Stimulated activated CD4-positive, alpha-beta T cell treated with anti-CD3 and anti-CD28 coated beads, Interleukin-1b, Interleukin-23, amount 100 ng/mL, for 24 hours (primary cell): ENCODE data around the gene OR2T12.
"Not testable (repeated sequence)": the region's sequence is repeated elsewhere in the genome, so short reads cannot be mapped to it uniquely, and the experiment has no call there.

ENCODE experiments used
- DNase-seq, 4 experiments: peaks; one replicate each; pipeline ENCODE4 v3.0.0-alpha.2; 2020; ENCODE audit warnings: low read depth in 4 of 4, low spot score in 1 of 4

The OR2T12 gene, protein sequence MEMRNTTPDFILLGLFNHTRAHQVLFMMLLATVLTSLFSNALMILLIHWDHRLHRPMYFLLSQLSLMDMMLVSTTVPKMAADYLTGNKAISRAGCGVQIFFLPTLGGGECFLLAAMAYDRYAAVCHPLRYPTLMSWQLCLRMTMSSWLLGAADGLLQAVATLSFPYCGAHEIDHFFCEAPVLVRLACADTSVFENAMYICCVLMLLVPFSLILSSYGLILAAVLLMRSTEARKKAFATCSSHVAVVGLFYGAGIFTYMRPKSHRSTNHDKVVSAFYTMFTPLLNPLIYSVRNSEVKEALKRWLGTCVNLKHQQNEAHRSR

DNA sequence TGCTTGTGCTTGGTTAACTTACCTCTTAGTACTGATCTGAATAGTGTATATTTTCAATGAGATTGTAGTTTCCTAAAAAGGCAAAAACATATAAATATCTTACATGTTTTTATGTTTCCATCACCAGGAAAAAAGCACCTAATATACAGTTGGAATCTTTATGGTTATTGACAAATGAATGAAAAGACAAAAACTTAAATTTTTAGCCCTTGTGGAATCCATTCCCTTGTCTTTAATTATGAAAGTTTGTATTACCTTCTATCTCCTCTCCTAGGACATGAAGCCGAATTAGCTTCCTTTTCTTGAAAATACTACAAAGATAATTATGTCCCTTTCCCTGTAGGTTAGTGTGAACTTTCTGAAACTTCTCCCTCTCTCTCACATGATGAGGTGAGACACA, at the start of gene OR2T12:
Gene OR2T12 (minus strand): TSS at position 101 of the 400 bp plus-strand sequence. CDS start 7,846 bp downstream, outside the sequence.
- no peak for DNase-seq

DNA sequence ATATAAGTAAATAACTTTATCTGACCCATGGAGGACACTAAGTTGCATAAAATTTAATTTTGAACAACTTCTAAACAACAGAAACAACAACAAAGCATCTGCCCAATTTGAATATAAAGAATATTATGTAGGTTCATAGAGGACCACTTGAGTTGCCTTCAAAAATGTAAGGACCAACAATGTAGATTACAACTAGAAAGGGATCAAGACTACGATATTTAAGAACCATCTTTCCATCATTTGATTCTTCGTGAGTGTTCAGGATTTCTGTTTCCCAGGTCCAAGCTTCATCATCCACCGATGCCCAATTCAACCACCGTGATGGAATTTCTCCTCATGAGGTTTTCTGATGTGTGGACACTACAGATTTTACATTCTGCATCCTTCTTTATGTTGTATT, 45.3 kb upstream of the OR2T12 start, which contains the start of gene OR14C36:
Gene OR14C36 (plus strand): TSS at position 301 of the 400 bp plus-strand sequence. CDS start 0 bp downstream, at position 301.
- no peak for DNase-seq

DNA sequence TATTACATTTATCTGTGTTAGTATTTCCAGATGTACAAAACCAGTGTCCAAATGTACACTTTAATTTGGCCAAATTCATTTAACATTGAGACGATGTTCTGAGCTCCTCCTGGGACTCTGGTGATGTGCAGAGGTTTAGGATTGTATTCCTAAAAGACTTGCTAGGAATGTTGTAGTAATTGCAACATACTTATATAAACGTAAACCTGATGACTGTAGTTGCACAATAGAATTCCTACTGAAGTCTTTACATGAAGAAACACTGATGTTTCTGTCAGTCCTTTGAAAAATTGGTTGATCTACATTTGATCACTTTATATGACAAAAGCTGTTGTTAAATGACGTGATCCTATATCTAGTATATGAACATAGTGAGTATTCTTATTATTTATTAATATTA, 40.2 kb upstream of the OR2T12 start:
- DNase-seq, result no peak

DNA sequence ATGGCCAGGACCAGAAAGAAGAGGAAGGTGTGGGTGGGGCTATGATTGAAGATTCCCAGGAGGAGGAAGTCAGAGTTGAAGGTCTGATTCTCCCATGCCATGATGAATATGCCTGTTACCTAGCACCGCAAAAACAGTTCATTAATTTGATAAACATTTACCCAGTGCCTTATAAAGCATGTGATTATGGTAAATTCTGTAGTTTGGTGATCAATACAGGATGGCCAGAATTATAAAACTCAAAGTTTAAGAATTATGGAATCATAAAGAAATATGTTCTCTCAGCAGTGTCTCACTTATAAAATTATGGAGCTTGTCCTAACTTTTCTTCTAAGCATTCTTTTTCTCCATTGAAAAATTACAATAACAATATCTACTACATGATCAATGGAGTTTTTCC, 21.2 kb upstream of the OR2T12 start, which contains the start of gene OR2M7:
Gene OR2M7 (minus strand): TSS at position 101 of the 400 bp plus-strand sequence. CDS start 0 bp downstream, at position 101.
- no peak for DNase-seq

DNA sequence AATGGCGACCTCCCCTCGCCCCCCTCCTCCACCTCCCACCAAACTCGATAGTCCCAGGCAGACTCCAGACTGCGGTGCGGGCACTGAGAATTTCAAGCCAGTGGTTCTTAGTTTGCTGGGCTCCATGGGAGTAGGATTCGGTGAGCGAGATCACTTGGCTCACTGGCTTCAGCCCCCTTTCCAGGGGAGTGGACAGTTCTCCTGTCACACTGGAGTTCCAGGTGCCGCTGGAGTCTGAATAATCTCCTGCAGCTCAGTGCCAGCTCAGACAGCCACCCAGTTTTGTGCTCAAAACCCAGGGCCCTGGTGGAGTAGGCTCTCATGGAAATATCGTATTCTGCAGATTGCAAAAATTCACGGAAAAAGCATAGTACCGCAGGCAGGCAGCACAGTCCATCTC, 13.6 kb upstream of the OR2T12 start:
- no peak for DNase-seq

DNA sequence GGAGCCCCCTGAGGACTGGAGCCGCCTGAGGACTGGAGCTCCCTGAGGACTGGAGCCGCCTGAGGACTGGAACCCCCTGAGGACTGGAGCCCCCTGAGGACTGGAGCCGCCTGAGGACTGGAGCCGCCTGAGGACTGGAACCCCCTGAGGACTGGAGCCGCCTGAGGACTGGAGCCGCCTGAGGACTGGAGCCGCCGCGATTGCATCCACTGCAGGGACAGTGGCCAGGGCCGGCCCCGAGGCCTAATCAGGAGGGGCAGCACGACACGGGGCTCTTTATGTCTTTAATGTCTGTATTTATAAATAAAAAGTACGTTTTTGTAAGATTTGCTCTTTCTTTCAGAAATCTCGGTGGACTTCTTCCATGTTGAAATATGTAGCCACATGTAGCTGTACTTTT, 3.5 kb upstream of the OR2T12 start:
- not testable (repeated sequence) for DNase-seq

DNA sequence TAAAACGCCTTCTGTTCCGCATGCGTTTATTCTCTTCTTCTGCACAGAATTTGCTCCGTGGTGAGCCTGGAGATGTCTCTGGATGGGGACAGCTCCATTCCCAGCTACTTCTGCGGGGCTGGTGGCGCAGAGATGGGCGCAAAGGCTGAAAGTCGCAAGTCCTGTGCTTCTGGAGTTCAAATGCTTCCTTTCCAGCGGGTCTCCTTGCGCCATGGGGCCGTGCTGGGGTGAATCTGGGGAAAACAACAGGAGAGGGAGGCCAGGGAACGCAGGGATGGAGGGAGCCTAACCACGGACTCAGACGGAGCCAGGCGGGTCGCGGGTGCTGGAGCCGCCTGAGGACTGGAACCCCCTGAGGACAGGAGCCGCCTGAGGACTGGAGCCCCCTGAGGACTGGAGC, 2.9 kb upstream of the OR2T12 start:
- DNase-seq, result no peak

DNA sequence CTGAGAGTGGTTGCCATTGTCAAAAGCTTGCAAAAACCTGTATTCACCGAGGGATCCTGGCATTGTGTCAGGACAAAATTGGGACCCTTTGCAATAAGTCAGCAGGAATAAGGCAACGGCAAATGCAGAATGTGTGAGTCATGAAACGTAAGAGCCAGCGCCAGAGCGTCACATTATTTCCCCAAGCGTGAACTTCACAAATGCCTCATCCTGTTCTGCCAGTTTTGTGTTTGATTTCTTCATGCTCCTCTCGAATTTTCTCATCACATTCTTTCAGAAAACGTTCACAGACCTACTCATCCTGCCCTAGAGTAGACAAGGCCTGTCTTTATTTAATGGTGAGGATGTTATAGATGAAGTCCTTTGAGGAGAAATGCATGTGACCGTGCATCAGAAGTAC, 2.4 kb upstream of the OR2T12 start:
- not testable (repeated sequence) for DNase-seq

DNA sequence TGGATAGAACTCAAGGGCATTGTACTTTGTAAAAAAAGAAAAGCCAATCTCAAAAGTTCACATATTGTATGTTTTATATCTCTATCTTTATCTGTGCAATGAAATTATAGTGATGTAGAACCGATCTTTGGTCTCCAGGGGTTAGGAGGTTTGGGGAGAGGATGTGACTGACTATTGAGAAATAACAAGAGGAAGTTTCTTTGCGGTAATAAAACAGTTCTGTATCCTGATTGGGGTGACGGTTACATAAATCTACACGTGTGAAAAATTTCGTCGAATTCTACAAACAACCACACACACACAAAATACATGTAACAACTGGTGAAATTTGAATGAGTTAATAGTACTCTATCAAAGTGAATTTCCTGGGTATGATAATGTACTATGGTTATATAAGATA, 14.8 kb downstream of the OR2T12 start:
- no peak for DNase-seq

DNA sequence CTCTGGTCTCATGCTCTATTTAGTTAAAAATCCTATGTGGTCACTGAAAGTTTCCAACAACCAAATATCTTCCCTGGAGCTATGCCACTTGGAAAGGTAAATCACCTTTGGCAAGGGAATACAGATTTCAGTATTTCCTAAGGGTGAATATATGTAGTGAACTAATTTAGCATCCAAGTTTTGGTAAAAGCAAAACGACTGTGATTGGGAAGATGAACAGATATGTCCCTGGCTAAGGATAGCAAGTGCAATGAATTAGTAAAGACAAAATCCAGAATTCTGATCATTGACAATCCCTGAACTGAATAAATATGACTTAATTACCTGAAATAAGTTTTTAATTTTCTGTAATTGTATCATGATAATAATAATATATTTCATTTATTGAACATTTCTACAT, 25.3 kb downstream of the OR2T12 start, which contains the start of gene OR2T33:
Gene OR2T33 (minus strand): TSS at position 101 of the 400 bp plus-strand sequence. CDS start 4,162 bp downstream, outside the sequence.
- DNase-seq, result no peak

DNA sequence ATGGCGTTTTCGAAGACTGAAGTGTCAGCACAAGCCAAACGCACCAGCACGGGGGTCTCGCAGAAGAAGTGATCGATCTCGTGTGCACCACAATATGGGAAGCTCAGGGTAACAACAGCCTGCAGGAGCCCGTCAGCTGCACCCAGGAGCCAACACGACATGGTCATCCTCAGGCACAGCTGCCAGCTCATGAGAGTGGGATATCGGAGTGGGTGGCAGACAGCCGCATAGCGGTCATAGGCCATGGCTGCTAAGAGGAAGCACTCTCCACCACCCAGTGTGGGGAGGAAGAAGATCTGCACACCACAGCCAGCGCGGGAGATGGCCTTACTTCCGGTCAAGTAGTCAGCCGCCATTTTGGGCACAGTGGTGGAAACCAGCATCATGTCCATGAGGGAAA, 30.0 kb downstream of the OR2T12 start:
- not testable (repeated sequence) for DNase-seq

DNA sequence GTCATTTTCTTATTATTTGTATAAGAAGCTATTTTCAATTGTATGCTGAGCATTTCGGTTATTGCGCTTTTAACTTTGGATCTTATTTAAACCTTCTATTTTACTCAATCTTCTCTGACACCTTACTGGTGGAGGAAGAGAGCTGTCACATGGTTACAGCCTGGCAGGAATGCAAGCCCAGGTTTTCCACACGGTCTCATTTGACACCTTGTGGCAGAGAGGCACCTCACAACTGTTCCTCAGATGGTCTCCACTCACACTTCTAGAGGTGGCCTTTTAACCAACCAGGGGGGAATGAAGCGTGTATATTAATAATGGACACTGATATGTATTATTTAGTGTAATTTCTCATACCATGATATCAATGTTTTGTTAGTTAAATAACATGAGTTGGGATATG, 35.0 kb downstream of the OR2T12 start:
- DNase-seq, result no peak

DNA sequence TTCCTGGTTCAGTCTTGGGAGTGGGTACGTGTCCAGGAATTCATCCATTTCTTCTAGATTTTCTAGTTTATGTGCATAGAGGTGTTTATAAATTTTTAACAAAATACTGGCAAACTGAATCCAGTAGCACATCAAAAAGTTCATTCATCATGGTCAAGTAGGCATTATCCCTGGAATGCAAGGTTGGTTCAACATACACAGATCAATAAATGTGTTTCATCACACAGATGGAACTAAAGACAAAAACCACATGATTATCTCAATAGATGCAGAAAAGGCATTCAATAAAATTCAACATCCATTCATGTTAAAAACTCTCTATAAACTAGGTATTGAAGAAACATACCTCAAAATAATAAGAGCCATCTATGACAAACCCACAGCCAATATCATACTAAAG, 43.9 kb downstream of the OR2T12 start:
- DNase-seq, result not testable (repeated sequence)

DNA sequence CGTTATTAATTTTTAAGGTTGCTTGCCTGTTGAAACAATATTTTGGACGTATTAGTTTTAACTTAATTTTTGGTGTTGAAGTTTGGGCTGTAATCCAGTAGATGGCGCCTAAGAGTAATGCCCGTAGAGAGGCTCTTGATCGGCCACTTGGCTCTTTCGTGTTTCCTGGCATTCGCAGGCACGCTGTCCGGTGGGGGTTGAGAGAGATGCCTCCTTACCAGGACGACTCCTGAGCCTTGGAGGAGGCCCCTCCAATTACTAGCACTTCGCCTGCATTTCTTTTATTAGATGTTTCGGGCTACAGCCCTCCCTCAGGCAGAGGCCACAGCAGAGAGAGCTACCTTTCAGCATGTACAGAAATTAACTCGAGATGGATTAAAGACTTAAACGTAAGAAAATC, 60.0 kb downstream of the OR2T12 start:
- peak in 2 of 4 experiments; percentile 1 for DNase-seq
